Left kidney (tissue), 2 donors: ENCODE measurements around the gene AMOTL1. TPM values are rescaled to one million over a fixed set of nuclear protein-coding genes. Genes with fewer than 3 reads are reported as not detected.
"Not testable (repeated sequence)": the region's sequence is repeated elsewhere in the genome, so short reads cannot be mapped to it uniquely, and the experiment has no call there.

Experiments
- DNase-seq: peaks from one replicate; pipeline ENCODE4 v3.0.0-alpha.2; 2013
- polyA plus RNA-seq: library from polyadenylated mRNA; unstranded; fragments of 120-200 nt; gene quantifications from one replicate; pipeline ENCODE4 v1.2.1, GENCODE V29; 2013; ENCODE audit not compliant: insufficient read length

AMOTL1 gene
- polyA plus RNA-seq, 1 donor = 46.4 TPM

DNA sequence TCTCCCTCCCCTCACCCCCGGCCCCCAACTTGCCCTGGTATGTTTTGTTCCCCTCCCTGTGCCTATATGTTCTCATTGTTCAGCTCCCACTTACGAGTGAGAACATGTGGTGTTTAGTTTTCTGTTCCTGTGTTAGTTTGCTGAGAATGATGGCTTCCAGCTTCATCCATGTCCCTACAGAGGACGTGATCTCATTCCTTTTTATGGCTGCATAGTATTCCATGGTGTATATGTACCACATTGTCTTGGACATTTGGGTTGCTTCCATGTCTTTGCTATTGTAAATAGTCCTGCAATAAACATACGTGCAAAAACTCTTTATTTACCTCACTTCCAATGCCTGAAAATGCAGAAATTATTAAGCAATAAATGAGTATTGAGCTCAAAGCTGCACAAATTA is 85.1 kb downstream of the AMOTL1 start:
- not testable (repeated sequence) for DNase-seq

- no peak for DNase-seq
These were observed 85.7 kb downstream of the AMOTL1 start for GRCh38 chr11:94853836-94854235.

GRCh38 chr11:94854770-94855633 is 86.8 kb downstream of the AMOTL1 start:
- DNase-seq = no peak

- no peak for DNase-seq
These were observed 87.5 kb downstream of the AMOTL1 start for GRCh38 chr11:94855666-94856065.

- DNase-seq = no peak
These were observed 88.3 kb downstream of the AMOTL1 start for GRCh38 chr11:94856443-94856842.

DNA sequence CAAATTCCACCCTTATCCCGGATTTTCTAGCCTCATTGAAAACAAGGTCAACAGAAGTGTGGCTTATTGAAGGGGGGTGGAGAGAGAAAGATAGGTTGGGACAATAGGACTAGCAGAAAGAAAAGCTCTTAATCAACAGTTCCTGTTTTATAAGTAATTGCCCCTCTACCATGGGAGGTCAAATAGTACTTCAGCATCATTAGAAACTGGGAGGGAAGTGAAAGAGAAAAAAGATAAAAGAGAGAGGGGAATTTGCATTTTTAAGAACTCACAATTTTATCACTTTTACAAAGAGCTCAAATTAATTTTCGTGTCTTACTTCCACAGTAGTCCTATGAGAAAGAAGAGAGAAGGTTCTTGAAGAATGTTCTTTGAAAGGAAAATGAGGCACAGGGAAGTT is 89.2 kb downstream of the AMOTL1 start:
- DNase-seq = no peak

GRCh38 chr11:94858012-94858705 is 90.0 kb downstream of the AMOTL1 start:
- DNase-seq = no peak

DNA sequence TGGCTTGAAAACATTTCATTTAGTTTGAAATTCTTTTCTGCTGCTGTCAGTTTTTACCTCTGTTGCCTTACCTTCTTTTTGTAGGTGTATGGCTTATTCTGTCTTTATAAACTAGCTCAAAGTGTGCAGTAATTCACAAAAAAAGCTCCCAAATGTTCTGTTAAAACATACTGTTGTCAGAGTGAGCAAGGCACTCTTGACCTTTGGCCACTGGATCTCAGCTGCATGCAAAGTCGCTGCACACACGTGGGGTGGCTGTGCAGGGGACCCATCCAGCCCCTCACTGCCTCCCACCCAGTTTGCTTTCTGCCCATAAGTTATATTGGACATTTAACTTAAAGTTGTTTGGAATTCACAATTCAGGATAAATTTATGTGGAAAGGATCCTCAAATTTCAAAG is 92.2 kb downstream of the AMOTL1 start:
- no peak for DNase-seq

DNA sequence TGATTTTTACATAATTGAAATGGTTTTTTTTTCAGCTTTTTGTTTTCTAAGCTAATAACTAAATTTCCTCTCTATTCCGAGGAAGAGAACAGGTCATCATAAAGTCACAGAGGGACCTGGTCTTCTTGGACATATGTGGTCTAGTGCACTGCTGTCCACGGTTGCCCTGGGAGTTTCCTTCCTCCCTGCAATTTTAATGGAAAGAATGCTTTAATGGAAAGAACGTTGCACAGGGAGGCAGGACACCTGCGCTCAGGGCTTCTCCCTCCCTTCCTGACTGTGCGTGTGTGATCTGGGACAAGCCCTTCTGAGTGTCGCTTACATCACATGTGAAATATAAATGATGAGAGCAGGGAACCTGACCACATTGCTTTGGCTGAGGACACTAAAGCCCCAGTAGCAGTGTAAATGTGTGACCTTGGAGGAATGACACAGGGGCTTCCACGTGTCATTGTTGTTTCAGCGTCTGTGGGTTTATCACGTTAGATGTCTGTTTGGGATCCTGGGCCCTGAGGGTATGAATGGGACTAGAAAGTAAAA is 93.2 kb downstream of the AMOTL1 start:
- DNase-seq = no peak

- no peak for DNase-seq
These were observed 95.0 kb downstream of the AMOTL1 start for GRCh38 chr11:94862926-94863880.

GRCh38 chr11:94864506-94865045 is 96.4 kb downstream of the AMOTL1 start:
- DNase-seq = no peak

- no peak for DNase-seq
These were observed 98.2 kb downstream of the AMOTL1 start for GRCh38 chr11:94866231-94866822.

DNA sequence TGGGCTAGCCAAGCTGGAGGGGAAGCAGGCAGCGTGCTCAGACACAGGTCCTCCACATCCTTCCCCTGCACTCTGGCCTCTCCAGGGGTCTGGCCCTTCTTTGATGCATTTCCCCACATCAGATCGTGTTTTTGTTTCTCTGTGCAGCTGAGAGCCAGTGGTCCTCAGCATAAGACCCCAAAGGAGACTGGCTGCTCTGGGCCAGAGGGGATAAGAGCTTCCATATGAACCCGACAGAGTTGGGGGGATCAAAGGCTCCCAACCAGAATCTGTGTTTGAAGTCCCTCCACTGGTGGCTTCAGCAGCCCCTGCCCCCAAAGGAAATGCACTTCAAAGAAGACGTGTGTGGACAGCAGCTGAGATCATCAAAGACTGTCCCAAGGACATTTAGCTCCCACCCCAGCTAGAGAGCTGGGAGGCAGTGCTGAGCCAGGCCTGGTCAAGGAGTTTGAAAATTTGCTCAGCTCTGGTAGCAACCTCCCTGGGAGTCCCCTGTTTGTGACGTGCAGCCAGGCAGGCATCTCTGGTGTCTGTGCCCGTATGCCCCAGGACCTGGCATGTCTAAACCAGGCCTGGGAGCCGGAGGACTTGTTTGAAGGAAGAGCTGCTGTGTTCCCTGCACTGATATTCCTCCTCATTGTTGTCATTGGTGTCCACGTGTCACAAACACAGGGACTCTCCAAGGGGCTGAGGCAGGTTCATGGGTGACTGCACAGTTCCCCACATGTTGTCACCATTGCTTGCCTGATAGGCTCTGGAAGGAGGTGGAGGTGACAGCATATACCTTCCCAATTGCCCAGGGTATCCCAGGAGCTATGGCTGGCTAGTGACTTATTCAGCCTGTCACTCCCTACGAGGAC is 99.0 kb downstream of the AMOTL1 start:
- no peak for DNase-seq

GRCh38 chr11:94868468-94868867 is 100.3 kb downstream of the AMOTL1 start:
- DNase-seq = no peak

DNA sequence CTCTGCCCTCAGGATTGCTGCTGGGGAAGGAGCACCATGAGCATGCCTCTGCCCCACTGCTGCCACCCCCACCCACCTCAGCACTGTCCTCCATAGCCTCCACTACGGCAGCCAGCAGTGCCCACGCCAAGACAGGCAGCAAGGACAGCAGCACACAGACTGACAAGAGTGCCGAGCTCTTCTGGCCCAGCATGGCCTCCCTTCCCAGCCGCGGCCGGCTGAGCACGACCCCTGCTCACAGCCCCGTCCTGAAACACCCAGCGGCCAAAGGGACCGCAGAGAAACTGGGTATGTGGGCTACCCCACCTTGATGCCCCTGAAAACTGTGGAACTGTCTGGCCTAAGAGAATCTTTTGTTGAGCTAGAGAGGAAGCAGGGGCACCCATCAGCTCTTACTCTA is 101.0 kb downstream of the AMOTL1 start:
- no peak for DNase-seq

- DNase-seq = no peak
These were observed 102.3 kb downstream of the AMOTL1 start for GRCh38 chr11:94870422-94870821.

- DNase-seq = no peak
These were observed 103.5 kb downstream of the AMOTL1 start for GRCh38 chr11:94871491-94872185.

DNA sequence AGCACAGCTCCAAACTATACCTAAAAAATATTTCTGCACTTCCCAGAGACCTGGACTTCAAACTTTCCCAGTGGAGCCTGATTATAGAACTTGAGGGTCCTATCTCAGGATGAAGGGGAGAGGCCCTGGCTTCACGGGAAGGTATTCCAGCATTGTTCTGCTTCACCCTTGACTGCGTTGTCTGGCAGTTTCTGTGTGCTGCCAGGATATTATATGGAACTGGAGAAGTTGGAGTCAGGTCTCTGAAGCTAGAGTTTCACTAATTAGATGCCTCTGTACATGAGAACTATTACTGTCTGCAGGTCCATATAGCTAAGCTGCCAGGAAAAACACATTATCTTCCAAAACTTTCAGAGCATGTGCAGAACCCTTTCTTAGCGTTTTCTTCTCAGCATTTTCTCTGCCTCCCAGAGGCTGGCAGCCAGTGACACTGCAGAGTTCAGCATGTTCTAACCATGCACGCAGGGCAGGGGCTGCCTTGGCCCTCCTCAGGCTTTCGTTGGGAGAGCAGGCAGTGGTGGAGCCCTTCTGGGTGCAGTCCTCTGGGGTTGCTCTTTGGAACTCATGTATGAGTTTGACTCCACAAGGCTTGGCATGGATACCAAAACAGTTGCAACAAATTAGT is 105.9 kb downstream of the AMOTL1 start:
- DNase-seq = peak; percentile 21

DNA sequence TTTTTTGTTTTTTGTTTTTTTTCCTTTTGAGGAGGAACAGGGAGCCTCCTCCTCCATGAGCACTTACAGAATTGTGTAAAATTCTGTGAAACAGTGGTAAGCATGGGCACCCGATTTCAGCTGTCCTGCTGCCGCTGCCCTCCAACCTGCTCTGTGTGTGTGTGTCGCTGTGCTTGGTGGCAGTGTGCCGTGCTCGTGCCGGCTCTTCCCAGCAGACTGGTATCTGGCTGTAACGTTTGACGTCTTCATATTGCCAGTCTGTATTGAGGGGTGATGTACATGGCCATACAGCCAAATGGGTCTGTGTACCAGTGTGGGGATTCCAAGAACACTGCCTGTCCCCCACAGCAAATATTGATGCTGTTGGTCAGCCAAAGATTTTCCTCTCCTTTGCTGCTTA is 108.1 kb downstream of the AMOTL1 start:
- DNase-seq = no peak
